ENCODE data around the gene PTEN. TPM values are rescaled to one million over a fixed set of nuclear protein-coding genes. Genes with fewer than 3 reads are reported as not detected.
A peak's percentile ranks its signal among the peaks of the same experiment; 100 is the strongest.
"Not testable (repeated sequence)": the region's sequence is repeated elsewhere in the genome, so short reads cannot be mapped to it uniquely, and the experiment has no call there.

Gene PTEN
- total and polyA plus RNA-seq, 2 experiments from 2014 or later, result 20.8 to 64.0 TPM

GRCh38 chr10:87868277-87868676, 4.9 kb downstream of the PTEN start:
- ATAC-seq (no peak), DNase-seq (ENCODE audit: low spot score) (no peak)
- H3K4me3 ChIP-seq, result peak overlapping the region; percentile 87
- H3K27ac ChIP-seq (ENCODE audit: low read depth), result no peak overlapping the region
- no peaks in the 10 kb centered on the region for H3K36me3 ChIP-seq (ENCODE audit: insufficient read depth)
- H3K27me3 ChIP-seq (ENCODE audit: insufficient read depth), result no peaks in the 10 kb centered on the region
- H3K4me1 Mint-ChIP-seq, result peaks cover 23% of the 10 kb centered on the region
- peaks cover 30% of the 10 kb centered on the region for H4K20me1 ChIP-seq (replicated peaks; ENCODE audit: insufficient read depth)
- H3K4me2 ChIP-seq, result peak overlapping the region; percentile 84
- H3K79me2 ChIP-seq (replicated peaks; ENCODE audit: insufficient read depth), result peaks cover 92% of the 10 kb centered on the region
- peaks cover 24% of the 10 kb centered on the region for H3K4me1 ChIP-seq (ENCODE audit: insufficient read depth)
- peak overlapping the region; percentile 60 for H3K4me3 Mint-ChIP-seq
- no peaks in the 10 kb centered on the region for H3K9me2 ChIP-seq (ENCODE audit: insufficient read depth)
- peaks cover 16% of the 10 kb centered on the region; the same call in 2 of the 3 replicates for H3K36me3 Mint-ChIP-seq (ENCODE audit: low read depth)
- H3K27me3 Mint-ChIP-seq (ENCODE audit: insufficient read depth, low read depth, poor library complexity), result no peaks in the 10 kb centered on the region
- no peak for TF ChIP-seq EZH2phosphoT487 (IDR thresholded peaks at IDR 0.05; ENCODE audit: unreplicated experiment)
- no peak for TF ChIP-seq POLR2AphosphoS5 (IDR thresholded peaks at IDR 0.05; ENCODE audit: low read depth)
- TF ChIP-seq JUNB (IDR thresholded peaks at IDR 0.05; ENCODE audit: unreplicated experiment), result no peak
- TF ChIP-seq ZNF331 (CRISPR knock-in tag; IDR thresholded peaks at IDR 0.05; ENCODE audit: low read depth), result no peak
- TF ChIP-seq CTCF (conservative IDR thresholded peaks at IDR 0.05; ENCODE audit: low read depth in 2 of 2), result no peak
- no peak for TF ChIP-seq REST (IDR thresholded peaks at IDR 0.05; ENCODE audit: unreplicated experiment)
- TF ChIP-seq STAT1 (IDR thresholded peaks at IDR 0.05; ENCODE audit: unreplicated experiment), result no peak
- TF ChIP-seq ZNF462 (CRISPR knock-in tag; IDR thresholded peaks at IDR 0.05), result no peak
- TF ChIP-seq NANOG (IDR thresholded peaks at IDR 0.05; ENCODE audit: borderline replicate concordance), result no peak
- TF ChIP-seq EZH2 (IDR thresholded peaks at IDR 0.05; ENCODE audit: low read depth, unreplicated experiment), result no peak
- TF ChIP-seq CREB1 (CRISPR knock-in tag; IDR thresholded peaks at IDR 0.05; ENCODE audit: low read depth), result no peak
- no peak for TF ChIP-seq ZNF114 (CRISPR knock-in tag; IDR thresholded peaks at IDR 0.05)
- H3K9me3 Mint-ChIP-seq, result no peaks in the 10 kb centered on the region; the same call in 1 of the 3 replicates
- 0 out of 2 replicates have a peak overlapping the region, but pooled peaks have one; percentile 18 for H3K27ac Mint-ChIP-seq
- no peaks in the 10 kb centered on the region for H3F3A ChIP-seq (replicated peaks; ENCODE audit: low read depth)
- H2AFZ ChIP-seq, result no peak overlapping the region

GRCh38 chr10:87869139-87869538, 5.7 kb downstream of the PTEN start:
- not testable (repeated sequence) for ATAC-seq; H3K4me3 ChIP-seq; H3K27ac Mint-ChIP-seq; H3K27me3 ChIP-seq (ENCODE audit: insufficient read depth); H3K9me3 Mint-ChIP-seq; H2AFZ ChIP-seq; H3K27ac ChIP-seq (ENCODE audit: low read depth); H3K9me2 ChIP-seq (ENCODE audit: insufficient read depth); DNase-seq (ENCODE audit: low spot score); H3K36me3 ChIP-seq (ENCODE audit: insufficient read depth); H3K4me2 ChIP-seq; H3K27me3 Mint-ChIP-seq (ENCODE audit: insufficient read depth, low read depth, poor library complexity); H3F3A ChIP-seq (replicated peaks; ENCODE audit: low read depth)
- Mint-ChIP-seq H3K36me3 (ENCODE audit: low read depth) (peaks cover 16% of the 10 kb centered on the region; the same call in 2 of the 3 replicates), H3K4me1 (peaks cover 28% of the 10 kb centered on the region), H3K4me3 (peak overlapping the region; percentile 60; the same call in 1 of the 3 replicates)
- H3K79me2 ChIP-seq (replicated peaks; ENCODE audit: insufficient read depth), result peaks cover 100% of the 10 kb centered on the region
- H4K20me1 ChIP-seq (replicated peaks; ENCODE audit: insufficient read depth), result peaks cover 30% of the 10 kb centered on the region
- H3K4me1 ChIP-seq (ENCODE audit: insufficient read depth), result peaks cover 32% of the 10 kb centered on the region

Measured in GM23338 (cell line).